GM18909 (cell line): ENCODE measurements around the gene MBIP.

Experiments
- ATAC-seq: cut with Tn5 transposase; IDR thresholded peaks from one replicate; pipeline ENCODE4 v1.9.1; 2021; ENCODE audit warnings: mild to moderate bottlenecking; ENCODE audit not compliant: unreplicated experiment, poor library complexity

The MBIP gene

GRCh38 chr14:36315159-36315853, 5.1 kb downstream of the MBIP start:
- ATAC-seq, result peak; percentile 76

- no peak for ATAC-seq
These were observed 6.5 kb downstream of the MBIP start for GRCh38 chr14:36313898-36314297.

GRCh38 chr14:36313206-36313605, 7.2 kb downstream of the MBIP start:
- no peak for ATAC-seq

GRCh38 chr14:36306836-36307235, 13.6 kb downstream of the MBIP start:
- ATAC-seq, result no peak

- ATAC-seq, result no peak
These were observed 15.5 kb downstream of the MBIP start for GRCh38 chr14:36304895-36305294.

GRCh38 chr14:36303960-36304359, 16.5 kb downstream of the MBIP start:
- ATAC-seq, result no peak

- no peak for ATAC-seq
These were observed 17.6 kb downstream of the MBIP start for GRCh38 chr14:36302823-36303222.

- no peak for ATAC-seq
These were observed 19.3 kb downstream of the MBIP start for GRCh38 chr14:36301159-36301558.

- no peak for ATAC-seq
These were observed 20.1 kb downstream of the MBIP start for GRCh38 chr14:36300337-36300736.

GRCh38 chr14:36295642-36296627, 24.5 kb downstream of the MBIP start:
- ATAC-seq, result no peak

GRCh38 chr14:36294543-36294942, 25.9 kb downstream of the MBIP start:
- no peak for ATAC-seq

GRCh38 chr14:36293824-36294223, 26.6 kb downstream of the MBIP start:
- ATAC-seq, result no peak

GRCh38 chr14:36289954-36290353, 30.5 kb downstream of the MBIP start:
- no peak for ATAC-seq

GRCh38 chr14:36288496-36288895, 31.9 kb downstream of the MBIP start:
- no peak for ATAC-seq

GRCh38 chr14:36284971-36285595, 35.4 kb downstream of the MBIP start:
- ATAC-seq, result no peak

GRCh38 chr14:36281309-36281708, 39.1 kb downstream of the MBIP start:
- no peak for ATAC-seq

- ATAC-seq, result no peak
These were observed 40.9 kb downstream of the MBIP start for GRCh38 chr14:36279306-36280190.

- no peak for ATAC-seq
These were observed 44.7 kb downstream of the MBIP start for GRCh38 chr14:36275741-36276140.

- no peak for ATAC-seq
These were observed 48.2 kb downstream of the MBIP start for GRCh38 chr14:36271939-36272907.
